Right atrium auricular region (tissue), 2 donors: ENCODE data around the gene ENDOD1. TPM values are rescaled to one million over a fixed set of nuclear protein-coding genes. Genes with fewer than 3 reads are reported as not detected.
A peak's percentile ranks its signal among the peaks of the same experiment; 100 is the strongest.
"Not testable (repeated sequence)": the region's sequence is repeated elsewhere in the genome, so short reads cannot be mapped to it uniquely, and the experiment has no call there.

Source experiments
- DNase-seq: peaks from one replicate; pipeline ENCODE4 v3.0.0-alpha.2; 2019; ENCODE audit warnings: low spot score
- H3K27ac ChIP-seq, 2 donors: fragments of 200-600 bp; sonication (generic); 1 replicate in 1 of 2; 2 replicates in 1 of 2; pipeline ENCODE4 v1.5.1; 2016 to 2019
- H3K27me3 ChIP-seq, 2 donors: fragments of 200-600 bp; sonication (generic); one replicate each; pipeline versions ENCODE4 v1.5.1 to v1.6.0; 2017 to 2019
- H3K36me3 ChIP-seq: fragments of 200-600 bp; sonication (generic); one replicate; pipeline ENCODE4 v1.5.1; 2016
- H3K4me1 ChIP-seq, 2 donors: fragments of 200-600 bp; sonication (generic); one replicate each; pipeline versions ENCODE4 v1.5.1 to v1.6.0; 2017 to 2019
- H3K4me3 ChIP-seq, 2 donors: fragments of 200-600 bp; sonication (generic); 1 replicate in 1 of 2; 2 replicates in 1 of 2; pipeline ENCODE4 v1.5.1; 2017 to 2019; ENCODE audit warnings: mild to moderate bottlenecking in 1 of 2, moderate library complexity in 1 of 2
- H3K9me3 ChIP-seq, 2 donors: fragments of 200-600 bp; sonication (generic); one replicate each; pipeline ENCODE4 v1.5.1; 2019
- CTCF ChIP-seq, 2 donors: fragments of 200-600 bp; sonication (generic); IDR thresholded peaks; one replicate each; pipeline ENCODE4 v1.5.1; 2019; ENCODE audit warnings: antibody characterized with exemption in 2 of 2
- total RNA-seq, 2 donors: library from RNA; depleted of rRNA; stranded (reverse); fragments of >200 nt; gene quantifications; one replicate each; pipeline ENCODE4 v1.1.0, GENCODE V29; 2016

Gene ENDOD1
- total RNA-seq, 2 donors from 2014 or later = 18.8 to 27.7 TPM

GRCh38 chr11:95104856-95105255 is 15.2 kb downstream of the ENDOD1 start:
- H3K36me3 ChIP-seq = no peaks in the 10 kb centered on the region
- H3K4me3 ChIP-seq = no peak overlapping the region
- DNase-seq = no peak
- H3K27ac ChIP-seq = no peak overlapping the region
- peaks cover 0 to 22% of the 10 kb centered on the region in 2 donors for H3K4me1 ChIP-seq
- no peaks in the 10 kb centered on the region for H3K27me3 ChIP-seq
- no peaks in the 10 kb centered on the region for H3K9me3 ChIP-seq
- no peak for TF ChIP-seq CTCF (IDR thresholded peaks at IDR 0.05)

- no peak overlapping the region for H3K4me3 ChIP-seq
- DNase-seq = no peak
- H3K4me1 ChIP-seq = peaks cover 0 to 27% of the 10 kb centered on the region in 2 donors
- H3K36me3 ChIP-seq = no peaks in the 10 kb centered on the region
- peak overlapping the region; percentile 19 to 71 for H3K27ac ChIP-seq
- TF ChIP-seq CTCF (IDR thresholded peaks at IDR 0.05) = no peak
- no peaks in the 10 kb centered on the region for H3K27me3 ChIP-seq
- H3K9me3 ChIP-seq = no peaks in the 10 kb centered on the region
Measured at GRCh38 chr11:95108159-95108611, 18.5 kb downstream of the ENDOD1 start.

- Histone ChIP-seq H3K9me3 (no peaks in the 10 kb centered on the region), H3K4me3 (no peak overlapping the region), H3K27ac (peak overlapping the region; percentile 19 to 71), H3K4me1 (peaks cover 0 to 27% of the 10 kb centered on the region in 2 donors), H3K36me3 (no peaks in the 10 kb centered on the region), H3K27me3 (no peaks in the 10 kb centered on the region)
- no peak for DNase-seq
- TF ChIP-seq CTCF (IDR thresholded peaks at IDR 0.05) = no peak
Measured at GRCh38 chr11:95108671-95109551, 19.3 kb downstream of the ENDOD1 start.

GRCh38 chr11:95111471-95111870 is 21.8 kb downstream of the ENDOD1 start:
- H3K4me1 ChIP-seq = peaks cover 0 to 27% of the 10 kb centered on the region in 2 donors
- H3K36me3 ChIP-seq, H3K27ac ChIP-seq, H3K4me3 ChIP-seq, DNase-seq, H3K27me3 ChIP-seq, H3K9me3 ChIP-seq: not testable (repeated sequence)

GRCh38 chr11:95111923-95112540 is 22.4 kb downstream of the ENDOD1 start:
- Histone ChIP-seq H3K4me1 (peaks cover 0 to 27% of the 10 kb centered on the region in 2 donors), H3K27ac (no peak overlapping the region), H3K36me3 (no peaks in the 10 kb centered on the region)

More at GRCh38 chr11:95111923-95112540, 22.4 kb downstream of the ENDOD1 start:
- no peak overlapping the region for H3K4me3 ChIP-seq
- no peak for DNase-seq
- no peaks in the 10 kb centered on the region for H3K9me3 ChIP-seq
- H3K27me3 ChIP-seq = no peaks in the 10 kb centered on the region
- TF ChIP-seq CTCF (IDR thresholded peaks at IDR 0.05) = no peak
